Natural killer cell (primary cell): ENCODE measurements around the gene ZACN. TPM values are rescaled to one million over a fixed set of nuclear protein-coding genes. Genes with fewer than 3 reads are reported as not detected.

Experiments
- ATAC-seq, 3 donors: fragments of 150-1000 bp in 2 of 3; fragments of 200-7000 bp in 1 of 3; cut with Tn5 transposase; 1 replicate in 1 of 3; 2 replicates in 2 of 3; pipeline ENCODE4 v1.10.0; 2021; ENCODE audit warnings: mild to moderate bottlenecking in 2 of 3, moderate library complexity in 2 of 3
- DNase-seq, 2 donors: peaks; one replicate each; pipeline versions ENCODE4 v3.0.0 to v3.0.0-alpha.2; 2013 to 2021; ENCODE audit warnings: mixed read lengths in 1 of 2
- H3K27ac ChIP-seq: one replicate; pipeline ENCODE4 v1.5.1; 2013; ENCODE audit warnings: mild to moderate bottlenecking, low read length
- H3K27me3 ChIP-seq: one replicate; pipeline ENCODE4 v1.6.1; 2013; ENCODE audit warnings: low read length; ENCODE audit not compliant: control insufficient read depth, insufficient read depth
- H3K36me3 ChIP-seq: one replicate; pipeline ENCODE4 v1.6.1; 2013; ENCODE audit warnings: low read length; ENCODE audit not compliant: control insufficient read depth, insufficient read depth
- H3K4me1 ChIP-seq: one replicate; pipeline ENCODE4 v1.6.1; 2013; ENCODE audit warnings: low read length; ENCODE audit not compliant: control insufficient read depth, insufficient read depth
- H3K4me3 ChIP-seq: one replicate; pipeline ENCODE4 v1.5.1; 2013; ENCODE audit warnings: low read length
- H3K9me3 ChIP-seq: one replicate; pipeline ENCODE4 v1.6.1; 2013; ENCODE audit warnings: low read length; ENCODE audit not compliant: control insufficient read depth, insufficient read depth
- H3K27ac Mint-ChIP-seq, 2 donors: one replicate each; pipeline ENCODE4 v1.8.0; 2022; ENCODE audit warnings: mild to moderate bottlenecking in 2 of 2, mixed read lengths in 2 of 2, moderate library complexity in 1 of 2
- H3K27me3 Mint-ChIP-seq, 2 donors: one replicate each; pipeline ENCODE4 v1.8.0; 2022; ENCODE audit warnings: low read depth in 2 of 2, mixed read lengths in 2 of 2
- H3K36me3 Mint-ChIP-seq: one replicate; pipeline ENCODE4 v1.8.0; 2022; ENCODE audit warnings: mixed read lengths
- H3K4me1 Mint-ChIP-seq, 2 donors: one replicate each; pipeline ENCODE4 v1.8.0; 2022; ENCODE audit warnings: mixed read lengths in 2 of 2
- H3K4me3 Mint-ChIP-seq: one replicate; pipeline ENCODE4 v1.8.0; 2022; ENCODE audit warnings: mild to moderate bottlenecking, moderate library complexity, mixed read lengths
- H3K9me3 Mint-ChIP-seq, 2 donors: one replicate each; pipeline ENCODE4 v1.8.0; 2022; ENCODE audit warnings: mixed read lengths in 2 of 2
- CTCF ChIP-seq: fragments of 200-600 bp; IDR thresholded peaks from one replicate; pipeline ENCODE4 v1.8.0; 2022; ENCODE audit warnings: antibody characterized with exemption
- WGBS: methylation state at CpG from one replicate; pipeline ENCODE4 v1.1.7; 2013; ENCODE audit warnings: missing lambda C conversion rate; ENCODE audit not compliant: insufficient coverage; 5-methylcytosine and 5-hydroxymethylcytosine counted together
- intact Hi-C: fragments of 100-400 bp; cut with micrococcal nuclease; formaldehyde crosslinking; loops from one replicate; pipeline ENCODE4 v1.14.2; 2022
- total RNA-seq, 4 donors: library from RNA; stranded (reverse); fragments of 120-200 nt in 1 of 4; gene quantifications; one replicate each; pipeline versions ENCODE4 v1.2.3 to v1.2.4, GENCODE V29; 2013 to 2022

ZACN gene
- total RNA-seq, 3 donors from 2014 or later (not counting 1 experiment from before 2014, with no cell fraction given), result 0.28 to 0.80 (median 0.50) TPM

GRCh38 chr17:76131051-76131691 lies 52.2 kb downstream of the ZACN start:
- H3K4me3 Mint-ChIP-seq, result no peak overlapping the region
- no peaks in the 10 kb centered on the region for H3K9me3 ChIP-seq
- no peaks in the 10 kb centered on the region for H3K4me1 ChIP-seq
- DNase-seq (no peak), ATAC-seq (no peak)
- TF ChIP-seq CTCF, result no peak
- H3K9me3 Mint-ChIP-seq, result no peaks in the 10 kb centered on the region
- H3K4me3 ChIP-seq, result no peak overlapping the region
- no peak overlapping the region for H3K27ac Mint-ChIP-seq
- H3K36me3 Mint-ChIP-seq, result no peaks in the 10 kb centered on the region
- no peaks in the 10 kb centered on the region for H3K27me3 ChIP-seq
- H3K4me1 Mint-ChIP-seq, result peaks cover 0 to 22% of the 10 kb centered on the region in 2 donors
- intact Hi-C loops, result no loop called here
- WGBS, result 88% methylated on average over 21 of the region's 21 CpGs
- no peaks in the 10 kb centered on the region for H3K36me3 ChIP-seq
- H3K27ac ChIP-seq, result no peak overlapping the region
- peaks cover 0 to 3% of the 10 kb centered on the region in 2 donors for H3K27me3 Mint-ChIP-seq

DNA sequence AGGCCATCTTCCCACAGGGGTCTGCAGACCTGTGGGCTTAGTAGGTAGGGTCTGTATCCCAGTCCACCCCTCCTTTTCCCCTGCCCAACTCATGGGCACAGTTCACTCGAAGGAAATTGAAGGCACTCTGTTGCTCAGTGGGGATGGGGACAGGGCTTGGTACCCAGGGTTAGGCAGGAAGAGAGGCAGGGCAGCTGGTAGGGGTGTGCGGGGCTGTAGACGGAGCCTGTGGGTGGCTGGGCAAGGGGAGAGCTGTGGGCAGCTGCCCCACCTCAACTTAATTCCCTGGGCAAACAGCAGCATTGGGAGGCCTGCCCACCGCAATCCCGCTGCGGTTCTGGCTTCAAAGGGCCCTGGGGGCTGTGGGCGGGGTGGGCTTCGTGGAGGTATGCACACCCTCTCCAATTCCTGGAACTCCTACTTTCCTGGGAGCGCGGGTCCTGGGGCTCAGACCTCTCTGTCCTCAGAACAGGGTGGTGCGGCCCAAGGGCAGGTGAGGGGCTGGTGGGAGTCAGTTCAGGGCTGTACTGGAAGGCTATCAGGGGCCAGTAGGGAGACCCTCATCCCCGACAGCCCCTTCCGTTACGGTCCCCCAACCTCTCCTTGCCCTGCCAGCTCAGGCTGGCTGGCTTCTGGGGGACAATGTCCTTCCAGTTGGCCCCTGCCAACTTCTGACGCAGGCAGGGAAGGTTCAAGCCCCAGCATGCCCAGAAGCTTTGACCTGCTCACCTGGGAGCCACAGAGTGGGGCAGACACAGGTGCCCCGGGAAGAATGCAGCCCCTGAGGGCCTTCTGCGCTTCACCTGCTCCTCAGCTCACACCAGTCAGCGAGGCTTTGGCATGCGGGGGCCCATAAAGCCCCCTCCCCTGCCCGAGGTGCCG lies 53.0 kb downstream of the ZACN start:
- Histone ChIP-seq H3K27ac (no peak overlapping the region), H3K9me3 (no peaks in the 10 kb centered on the region), H3K36me3 (no peaks in the 10 kb centered on the region), H3K4me1 (no peaks in the 10 kb centered on the region), H3K4me3 (no peak overlapping the region), H3K27me3 (no peaks in the 10 kb centered on the region)
- Mint-ChIP-seq H3K9me3 (no peaks in the 10 kb centered on the region), H3K27ac (no peak overlapping the region), H3K4me3 (no peak overlapping the region), H3K4me1 (peaks cover 0 to 22% of the 10 kb centered on the region in 2 donors), H3K36me3 (no peaks in the 10 kb centered on the region), H3K27me3 (peaks cover 0 to 3% of the 10 kb centered on the region in 2 donors)
- WGBS, result 94% methylated on average over 21 of the region's 21 CpGs
- DNase-seq (no peak), ATAC-seq (no peak)
- no peak for TF ChIP-seq CTCF
- intact Hi-C loops, result no loop called here

Other genes starting within 250 kb of the ZACN start
- 100 to 1,000 TPM; 269 to 279 (median 277) TPM for gene UNC13D, start 234.8 kb upstream of the ZACN start, total RNA-seq
- gene WBP2, start 223.8 kb upstream of the ZACN start, total RNA-seq, result 100 to 1,000 TPM in 1 of 3 donors, 10 to 100 TPM in 2; 81.1 to 106 (median 95.2) TPM
- gene TRIM47, start 200.6 kb upstream of the ZACN start, total RNA-seq, result 1 to 10 TPM; 1.2 to 2.5 (median 2.0) TPM
- gene TRIM65, start 182.2 kb upstream of the ZACN start, total RNA-seq, result 10 to 100 TPM; 19.2 to 26.9 (median 22.5) TPM
- gene MRPL38, start 174.3 kb upstream of the ZACN start, total RNA-seq, result 100 to 1,000 TPM in 1 of 3 donors, 10 to 100 TPM in 2; 68.6 to 110 (median 96.7) TPM
- gene FBF1, start 138.1 kb upstream of the ZACN start, total RNA-seq, result 10 to 100 TPM; 24.9 to 34.0 (median 33.0) TPM
- 10 to 100 TPM; 22.8 to 48.2 (median 28.2) TPM for gene ACOX1, start 100.0 kb upstream of the ZACN start, total RNA-seq
- 10 to 100 TPM; 23.0 to 30.7 (median 24.3) TPM for gene TEN1, start 99.9 kb upstream of the ZACN start, total RNA-seq
- gene CDK3, start 78.3 kb upstream of the ZACN start, total RNA-seq, result 10 to 100 TPM in 2 of 3 donors, 1 to 10 TPM in 1; 5.5 to 13.6 (median 13.5) TPM
- 1 to 10 TPM in 1 of 3 donors, under 1 TPM in 1, not detected in 1; 0.94 to 1.2 TPM for gene EVPL, start 51.9 kb upstream of the ZACN start, total RNA-seq
- gene SRP68, start 6.7 kb upstream of the ZACN start, total RNA-seq, result 10 to 100 TPM; 57.8 to 74.4 (median 70.7) TPM
- gene GALR2, start 4.4 kb upstream of the ZACN start, total RNA-seq, result under 1 TPM in 2 of 3 donors, not detected in 1; 0.27 to 0.53 TPM
- 100 to 1,000 TPM; 130 to 149 (median 142) TPM for gene EXOC7, start 24.6 kb downstream of the ZACN start, total RNA-seq
- gene FOXJ1, start 62.1 kb downstream of the ZACN start, total RNA-seq, result under 1 TPM; 0.21 to 0.93 (median 0.36) TPM
- 1 to 10 TPM; 4.9 to 9.1 (median 8.5) TPM for gene RNF157, start 161.3 kb downstream of the ZACN start, total RNA-seq
- gene UBALD2, start 186.2 kb downstream of the ZACN start, total RNA-seq, result 100 to 1,000 TPM; 171 to 287 (median 189) TPM
- gene QRICH2, start 229.1 kb downstream of the ZACN start, total RNA-seq, result 1 to 10 TPM; 2.3 to 3.1 (median 2.9) TPM